ENCODE measurements around the gene OTOL1. TPM values are rescaled to one million over a fixed set of nuclear protein-coding genes. Genes with fewer than 3 reads are reported as not detected.

OTOL1 gene
- total and polyA plus RNA-seq, 10 of the 15 experiments (the other 5 are each of a cell fraction or from before 2014, with no cell fraction given): not detected

- no peaks in the 10 kb centered on the region for H3K79me2 ChIP-seq (ENCODE audit: control insufficient read depth, insufficient read depth, low read length)
- intact Hi-C loops (cut with micrococcal nuclease; ENCODE audit: unreplicated experiment) (no loop called here), in situ Hi-C loops (cut with MboI) (loop anchor here (25.0 kb wide), 1 partner anchor 1936 kb away; no protein-coding TSS in a partner anchor)
- FAIRE-seq (no peak), DNase-seq (ENCODE audit: low read depth, low spot score) (no peak), ATAC-seq (no peak)
- BruUV-seq (replicated peaks): no TSS peak
- H3K9me3 ChIP-seq (replicated peaks; ENCODE audit: control insufficient read depth, insufficient read depth, low read length): no peaks in the 10 kb centered on the region
- CTCF ChIA-PET: no interaction called here
- no peaks in the 10 kb centered on the region for H3K36me3 ChIP-seq (ENCODE audit: control insufficient read depth in 2 of 2, insufficient read depth in 2 of 2, low read length in 1 of 2)
- no peak overlapping the region for H3K9ac ChIP-seq (ENCODE audit: control insufficient read depth, insufficient read depth, low read length)
- H3K4me3 ChIP-seq: no peak overlapping the region
- WGBS (ENCODE audit: insufficient coverage, insufficient replicate concordance, low lambda C conversion rate, missing lambda C conversion rate): 0% methylated on average over 1 of the region's 1 CpG
- H3K27ac ChIP-seq (ENCODE audit: control insufficient read depth, insufficient read depth): no peak overlapping the region
- H3K4me1 ChIP-seq (ENCODE audit: control insufficient read depth, insufficient read depth, low read length): no peaks in the 10 kb centered on the region
- no peaks in the 10 kb centered on the region for H4K20me1 ChIP-seq (ENCODE audit: control insufficient read depth, insufficient read depth)
- H2AFZ ChIP-seq (ENCODE audit: control insufficient read depth, low read depth, low read length): no peak overlapping the region
- POLR2A ChIA-PET: no interaction called here
- RAD21 ChIA-PET (ENCODE audit: unreplicated experiment): no interaction called here
- H3K4me2 ChIP-seq (ENCODE audit: control insufficient read depth, insufficient read depth): no peak overlapping the region
- H3K27me3 ChIP-seq (replicated peaks in 1 of 2; ENCODE audit: control insufficient read depth in 2 of 2, insufficient read depth in 2 of 2, low read length in 1 of 2): peaks cover 0 to 3% of the 10 kb centered on the region in 2 experiments; a peak in 1 of 4 replicates
- SMC1A ChIA-PET (ENCODE audit: uncharacterized antibody, unreplicated experiment): no interaction called here
- TF ChIP-seq NR2C1 (IDR thresholded peaks at IDR 0.05) (no peak), HDAC6 (IDR thresholded peaks at IDR 0.05; ENCODE audit: unreplicated experiment) (no peak), SP1 (IDR thresholded peaks at IDR 0.05; ENCODE audit: low read depth, low read length) (no peak), KLF5 (IDR thresholded peaks at IDR 0.05; ENCODE audit: partially characterized antibody) (no peak), ZNF217 (IDR thresholded peaks at IDR 0.05) (no peak), MYB (IDR thresholded peaks at IDR 0.05; ENCODE audit: borderline replicate concordance, low read depth, low read length) (no peak), ZNF207 (IDR thresholded peaks at IDR 0.05; ENCODE audit: borderline replicate concordance) (no peak), TARDBP (IDR thresholded peaks at IDR 0.05; ENCODE audit: borderline replicate concordance) (no peak), FOS (IDR thresholded peaks at IDR 0.05; ENCODE audit: borderline replicate concordance, extremely low read depth, insufficient read length) (no peak), TAF1 (IDR thresholded peaks at IDR 0.05; ENCODE audit: borderline replicate concordance, low read depth, low read length) (no peak), SRF (IDR thresholded peaks at IDR 0.05; ENCODE audit: low read depth in 2 of 2, low read length in 2 of 2) (no peak), EP300 (IDR thresholded peaks at IDR 0.05; ENCODE audit: borderline replicate concordance in 1 of 2, control insufficient read depth in 1 of 2, low read depth in 2 of 2, low read length in 2 of 2) (no peak), CUX1 (IDR thresholded peaks at IDR 0.05; ENCODE audit: insufficient replicate concordance, low read depth, low read length) (no peak), CEBPZ (IDR thresholded peaks at IDR 0.05; ENCODE audit: low read depth, low read length) (no peak), JUNB (IDR thresholded peaks at IDR 0.05) (no peak)
These were observed 55.1 kb downstream of the OTOL1 start for GRCh38 chr3:161551697-161552096.

Measured in GM12878 (cell line).